HL-60 (cell line): Measurements from ENCODE around the gene SERTAD3.
"Not testable (repeated sequence)": the region's sequence is repeated elsewhere in the genome, so short reads cannot be mapped to it uniquely, and the experiment has no call there.

ENCODE experiments used
- DNase-seq, 2 experiments: peaks; one replicate each; pipeline ENCODE4 v3.0.0-alpha.2; 2010 to 2020; ENCODE audit warnings: low read depth in 1 of 2, low spot score in 1 of 2
- H3K27ac ChIP-seq: fragments of 250-450 bp; sonication (Bioruptor Pico); replicated peaks from 2 replicates; pipeline ENCODE4 v1.5.1; 2020; ENCODE audit warnings: mild to moderate bottlenecking, moderate library complexity
- H3K27me3 ChIP-seq: fragments of 250-450 bp; sonication (Bioruptor Pico); 2 replicates; pipeline ENCODE4 v1.5.1; 2021; ENCODE audit warnings: mild to moderate bottlenecking, moderate library complexity; ENCODE audit not compliant: insufficient read depth, poor library complexity, severe bottlenecking
- H3K4me3 ChIP-seq: replicated peaks from 2 replicates; pipeline ENCODE4 v1.5.1; 2011; ENCODE audit warnings: mild to moderate bottlenecking, control low read depth, low read length; ENCODE audit not compliant: insufficient read depth
- GABPA ChIP-seq: IDR thresholded peaks from 2 replicates; pipeline ENCODE4 v1.6.1; 2012; ENCODE audit warnings: low read depth
- POLR2AphosphoS5 ChIP-seq: IDR thresholded peaks from 2 replicates; pipeline ENCODE4 v1.6.1; 2012; ENCODE audit warnings: low read depth
- REST ChIP-seq: IDR thresholded peaks from 2 replicates; pipeline ENCODE4 v1.6.1; 2012; ENCODE audit warnings: low read depth; ENCODE audit not compliant: insufficient replicate concordance
- SPI1 ChIP-seq: IDR thresholded peaks from 2 replicates; pipeline ENCODE4 v1.6.1; 2012; ENCODE audit warnings: low read depth, mild to moderate bottlenecking, borderline replicate concordance
- TF ChIP-seq, protein P1 (sequence below): IDR thresholded peaks from one replicate; pipeline ENCODE4 v1.5.1; 2011; ENCODE audit warnings: low read length, control low read depth, inconsistent platforms; ENCODE audit not compliant: insufficient read depth

SERTAD3 gene

GRCh38 chr19:40486017-40486416 lies 41.9 kb upstream of the SERTAD3 start:
- Histone ChIP-seq H3K27me3 (no peaks in the 10 kb centered on the region), H3K4me3 (no peak overlapping the region), H3K27ac (no peak overlapping the region)
- no peak for DNase-seq
- TF ChIP-seq REST = no peak
- TF ChIP-seq SPI1 = no peak
- TF ChIP-seq GABPA = no peak
- TF ChIP-seq POLR2AphosphoS5 = no peak
- TF ChIP-seq, protein P1, sequence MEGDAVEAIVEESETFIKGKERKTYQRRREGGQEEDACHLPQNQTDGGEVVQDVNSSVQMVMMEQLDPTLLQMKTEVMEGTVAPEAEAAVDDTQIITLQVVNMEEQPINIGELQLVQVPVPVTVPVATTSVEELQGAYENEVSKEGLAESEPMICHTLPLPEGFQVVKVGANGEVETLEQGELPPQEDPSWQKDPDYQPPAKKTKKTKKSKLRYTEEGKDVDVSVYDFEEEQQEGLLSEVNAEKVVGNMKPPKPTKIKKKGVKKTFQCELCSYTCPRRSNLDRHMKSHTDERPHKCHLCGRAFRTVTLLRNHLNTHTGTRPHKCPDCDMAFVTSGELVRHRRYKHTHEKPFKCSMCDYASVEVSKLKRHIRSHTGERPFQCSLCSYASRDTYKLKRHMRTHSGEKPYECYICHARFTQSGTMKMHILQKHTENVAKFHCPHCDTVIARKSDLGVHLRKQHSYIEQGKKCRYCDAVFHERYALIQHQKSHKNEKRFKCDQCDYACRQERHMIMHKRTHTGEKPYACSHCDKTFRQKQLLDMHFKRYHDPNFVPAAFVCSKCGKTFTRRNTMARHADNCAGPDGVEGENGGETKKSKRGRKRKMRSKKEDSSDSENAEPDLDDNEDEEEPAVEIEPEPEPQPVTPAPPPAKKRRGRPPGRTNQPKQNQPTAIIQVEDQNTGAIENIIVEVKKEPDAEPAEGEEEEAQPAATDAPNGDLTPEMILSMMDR = no peak

DNA sequence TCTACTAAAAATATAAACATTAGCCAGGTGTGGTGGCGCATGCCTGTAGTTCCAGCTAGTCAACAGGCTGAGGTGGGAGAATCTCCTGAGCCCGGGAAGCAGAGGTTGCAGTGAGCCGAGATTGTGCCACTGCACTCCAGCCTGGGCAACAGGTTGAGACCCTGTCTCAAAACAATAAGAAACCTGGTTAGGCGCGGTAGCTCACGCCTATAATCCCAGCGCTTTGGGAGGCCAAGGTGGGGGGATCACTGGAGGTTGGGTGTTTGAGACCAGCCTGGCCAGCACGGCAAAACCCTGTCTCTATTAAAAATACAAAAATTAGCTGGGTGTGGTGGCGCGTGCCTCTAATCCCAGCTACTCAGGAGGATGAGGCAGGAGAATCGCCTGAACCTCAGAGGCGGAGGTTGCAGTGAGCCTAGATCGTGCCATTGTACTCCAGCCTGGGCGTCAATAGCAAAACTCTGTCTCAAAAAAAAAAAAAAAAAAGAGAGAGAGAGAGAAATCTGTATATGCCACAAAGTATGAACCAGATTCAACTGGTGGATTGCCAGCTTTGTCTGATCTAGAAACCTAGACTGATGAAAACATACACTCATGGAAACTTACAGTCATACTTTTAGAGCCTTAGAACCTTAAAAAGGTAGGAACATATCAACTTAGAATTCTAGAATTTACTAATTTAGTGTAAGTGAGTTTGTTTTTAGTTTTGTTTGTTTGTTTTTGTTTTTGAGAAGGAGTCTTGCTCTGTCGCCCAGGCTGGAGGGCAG lies 31.9 kb upstream of the SERTAD3 start:
- H3K27me3 ChIP-seq, H3K4me3 ChIP-seq, H3K27ac ChIP-seq, DNase-seq: not testable (repeated sequence)

DNA sequence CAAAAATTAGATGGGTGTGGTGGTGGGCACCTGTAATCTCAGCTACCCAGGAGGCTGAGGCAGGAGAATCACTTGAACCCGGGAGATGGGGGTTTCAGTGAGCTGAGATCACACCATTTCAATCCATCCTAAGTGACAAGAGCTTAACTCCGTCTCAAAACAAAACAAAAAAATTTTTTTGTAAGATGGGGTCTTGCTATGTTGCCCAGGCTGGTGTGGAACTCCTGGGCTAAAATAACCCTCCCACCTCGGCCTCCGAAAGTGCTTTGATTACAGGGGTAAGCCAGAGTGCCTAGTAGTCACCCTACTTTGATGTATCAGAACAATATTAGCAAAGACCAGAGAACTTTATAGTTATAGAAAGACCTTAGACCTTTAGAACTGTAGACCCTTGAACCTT lies 30.6 kb upstream of the SERTAD3 start:
- Histone ChIP-seq H3K4me3 (no peak overlapping the region), H3K27ac (no peak overlapping the region), H3K27me3 (no peaks in the 10 kb centered on the region)
- DNase-seq = no peak
- no peak for TF ChIP-seq POLR2AphosphoS5
- no peak for TF ChIP-seq GABPA
- no peak for TF ChIP-seq SPI1
- no peak for TF ChIP-seq REST
- TF ChIP-seq, protein P1 = no peak

GRCh38 chr19:40472516-40472915 lies 28.4 kb upstream of the SERTAD3 start:
- no peak for DNase-seq
- Histone ChIP-seq H3K27ac (no peak overlapping the region), H3K27me3 (peaks cover 2% of the 10 kb centered on the region), H3K4me3 (no peak overlapping the region)
- TF ChIP-seq REST (no peak), SPI1 (no peak), GABPA (no peak), POLR2AphosphoS5 (no peak)
- TF ChIP-seq, protein P1 = no peak
